Neural cell (in vitro differentiated cells): ENCODE data around the gene SH3RF3. TPM values are rescaled to one million over a fixed set of nuclear protein-coding genes. Genes with fewer than 3 reads are reported as not detected.

Experiments used
- H2AFZ ChIP-seq: fragments of 200-600, 300-800 bp; sonication (generic), shearing (Covaris generic); 2 replicates; pipeline ENCODE4 v1.6.0; 2014; ENCODE audit warnings: low read depth, mild to moderate bottlenecking, antibody characterized with exemption, low read length, moderate library complexity
- H3F3A ChIP-seq: fragments of 200-600 bp; shearing (Covaris generic); 2 replicates; pipeline ENCODE4 v1.6.1; 2016; ENCODE audit warnings: mild to moderate bottlenecking, moderate library complexity, mixed read lengths, antibody characterized with exemption, low read length; ENCODE audit not compliant: insufficient read depth, poor library complexity, severe bottlenecking
- H3K27ac ChIP-seq: fragments of 200-600, 300-800 bp; sonication (generic), shearing (Covaris generic); 2 replicates; pipeline ENCODE4 v1.5.1; 2014; ENCODE audit warnings: mild to moderate bottlenecking, low read length, moderate library complexity
- H3K27me3 ChIP-seq: fragments of 300-800, 200-600 bp; sonication (generic), shearing (Covaris generic); 2 replicates; pipeline ENCODE4 v1.6.0; 2014; ENCODE audit warnings: mild to moderate bottlenecking, low read depth, low read length, moderate library complexity; ENCODE audit not compliant: insufficient read depth
- H3K36me3 ChIP-seq: fragments of 300-800, 200-600 bp; sonication (generic), shearing (Covaris generic); 2 replicates; pipeline ENCODE4 v1.5.1; 2014; ENCODE audit warnings: mild to moderate bottlenecking, antibody characterized with exemption, low read length, moderate library complexity; ENCODE audit not compliant: insufficient read depth
- H3K4me2 ChIP-seq: fragments of 300-800, 200-600 bp; sonication (generic), shearing (Covaris generic); 2 replicates; pipeline ENCODE4 v1.6.0; 2014; ENCODE audit warnings: mild to moderate bottlenecking, low read length
- H3K4me3 ChIP-seq: fragments of 300-800, 200-600 bp; sonication (generic), shearing (Covaris generic); 2 replicates; pipeline ENCODE4 v1.5.1; 2014; ENCODE audit warnings: mild to moderate bottlenecking, low read length, moderate library complexity
- H3K79me2 ChIP-seq: fragments of 200-600 bp; shearing (Covaris generic); replicated peaks from 2 replicates; pipeline ENCODE4 v1.6.0; 2014; ENCODE audit warnings: mild to moderate bottlenecking, low read length, moderate library complexity; ENCODE audit not compliant: insufficient read depth
- H3K9ac ChIP-seq: fragments of 300-800, 200-600 bp; sonication (generic), shearing (Covaris generic); 2 replicates; pipeline ENCODE4 v1.6.1; 2016; ENCODE audit warnings: mild to moderate bottlenecking, low read length, mixed read lengths
- H3K9me2 ChIP-seq: fragments of 200-600 bp; shearing (Covaris generic); 2 replicates; pipeline ENCODE4 v1.6.1; 2016; ENCODE audit warnings: mild to moderate bottlenecking, low read length, mixed read lengths; ENCODE audit not compliant: insufficient read depth
- H3K9me3 ChIP-seq: fragments of 200-600, 300-800 bp; sonication (generic), shearing (Covaris generic); 2 replicates; pipeline ENCODE4 v1.6.1; 2016; ENCODE audit warnings: mild to moderate bottlenecking, mixed run types, low read length, moderate library complexity, mixed read lengths
- H4K20me1 ChIP-seq: fragments of 200-600 bp; shearing (Covaris generic); 2 replicates; pipeline ENCODE4 v1.6.1; 2016; ENCODE audit warnings: mild to moderate bottlenecking, mixed run types; ENCODE audit not compliant: insufficient read depth
- CTCF ChIP-seq: fragments of 450-650 bp; IDR thresholded peaks from 2 replicates; pipeline ENCODE4 v1.5.1; 2014; ENCODE audit warnings: antibody characterized with exemption, mild to moderate bottlenecking, moderate library complexity; ENCODE audit not compliant: poor library complexity, severe bottlenecking
- EP300 ChIP-seq: fragments of 450-650 bp; conservative IDR thresholded peaks from 2 replicates; pipeline ENCODE4 v1.6.1; 2014; ENCODE audit warnings: antibody characterized with exemption, mild to moderate bottlenecking, moderate library complexity; ENCODE audit not compliant: poor library complexity, severe bottlenecking
- EZH2 ChIP-seq: fragments of 200-600, 300-800 bp; shearing (Covaris generic), sonication (generic); IDR thresholded peaks from 2 replicates; pipeline ENCODE4 v1.6.1; 2014; ENCODE audit warnings: antibody characterized with exemption, low read length, borderline replicate concordance, mild to moderate bottlenecking; ENCODE audit not compliant: insufficient read depth, poor library complexity, severe bottlenecking
- MXI1 ChIP-seq: fragments of 450-650 bp; conservative IDR thresholded peaks from 2 replicates; pipeline ENCODE4 v1.6.1; 2014; ENCODE audit warnings: antibody characterized with exemption, mild to moderate bottlenecking; ENCODE audit not compliant: poor library complexity, severe bottlenecking
- POLR2AphosphoS5 ChIP-seq: IDR thresholded peaks from 2 replicates; pipeline ENCODE4 v1.6.1; 2012
- RAD21 ChIP-seq: fragments of 450-650 bp; conservative IDR thresholded peaks from 2 replicates; pipeline ENCODE4 v1.6.1; 2014; ENCODE audit warnings: antibody characterized with exemption, mild to moderate bottlenecking, moderate library complexity
- REST ChIP-seq: IDR thresholded peaks from 2 replicates; pipeline ENCODE4 v1.6.1; 2012; ENCODE audit warnings: borderline replicate concordance
- SMC3 ChIP-seq: fragments of 450-650 bp; conservative IDR thresholded peaks from 2 replicates; pipeline ENCODE4 v1.6.1; 2014; ENCODE audit warnings: antibody characterized with exemption, mild to moderate bottlenecking, moderate library complexity; ENCODE audit not compliant: poor library complexity
- TAF1 ChIP-seq: IDR thresholded peaks from 2 replicates; pipeline ENCODE4 v1.6.1; 2012; ENCODE audit warnings: low read depth
- polyA plus RNA-seq: library from polyadenylated mRNA; depleted of rRNA; stranded (reverse); fragments of >200 nt; gene quantifications from 2 replicates; pipeline ENCODE4 v1.2.3, GENCODE V29; 2014

The SH3RF3 gene
- polyA plus RNA-seq, 1 donor from 2014 or later: 0.53 TPM

- no peaks in the 10 kb centered on the region for H3K27me3 ChIP-seq
- no peaks in the 10 kb centered on the region for H3K79me2 ChIP-seq
- H3K36me3 ChIP-seq: no peaks in the 10 kb centered on the region
- no peak overlapping the region for H3K27ac ChIP-seq
- H3F3A ChIP-seq: no peaks in the 10 kb centered on the region
- no peak overlapping the region for H3K4me3 ChIP-seq
- no peak for TF ChIP-seq EZH2
- no peak for TF ChIP-seq SMC3
- no peak for TF ChIP-seq EP300
- TF ChIP-seq POLR2AphosphoS5: no peak
- TF ChIP-seq TAF1: no peak
- TF ChIP-seq RAD21: no peak
- no peak for TF ChIP-seq CTCF
- TF ChIP-seq REST: no peak
- TF ChIP-seq MXI1: no peak
- H3K4me2 ChIP-seq: no peak overlapping the region
- H3K9me3 ChIP-seq: no peaks in the 10 kb centered on the region
- no peaks in the 10 kb centered on the region for H4K20me1 ChIP-seq
- no peak overlapping the region for H2AFZ ChIP-seq
- H3K9me2 ChIP-seq: no peaks in the 10 kb centered on the region
- H3K9ac ChIP-seq: no peak overlapping the region
These were observed 35.8 kb downstream of the SH3RF3 start for GRCh38 chr2:109164739-109165221.

GRCh38 chr2:109166811-109167210 lies 37.8 kb downstream of the SH3RF3 start:
- Histone ChIP-seq H3K79me2 (no peaks in the 10 kb centered on the region), H3K27ac (no peak overlapping the region), H3K9me2 (no peaks in the 10 kb centered on the region), H3K36me3 (no peaks in the 10 kb centered on the region), H3K4me3 (no peak overlapping the region), H4K20me1 (no peaks in the 10 kb centered on the region), H3K27me3 (no peaks in the 10 kb centered on the region), H3F3A (no peaks in the 10 kb centered on the region), H3K4me2 (no peak overlapping the region), H2AFZ (no peak overlapping the region), H3K9me3 (no peaks in the 10 kb centered on the region), H3K9ac (no peak overlapping the region)
- TF ChIP-seq POLR2AphosphoS5: no peak
- no peak for TF ChIP-seq EZH2
- TF ChIP-seq REST: no peak
